Measurements from ENCODE around the gene CDC20B.

The CDC20B gene

GRCh38 chr5:55188656-55189540, 15.9 kb upstream of the CDC20B start:
- Histone ChIP-seq H3K9ac (ENCODE audit: low read length in 5 of 5) (no peak overlapping the region), H3K4me1 (ENCODE audit: control insufficient read depth in 5 of 5, insufficient read depth in 5 of 5, low read length in 5 of 5) (no peaks in the 10 kb centered on the region), H3K4me3 (ENCODE audit: low read depth in 1 of 5, low read length in 5 of 5) (no peak overlapping the region), H3K36me3 (ENCODE audit: control insufficient read depth in 5 of 5, insufficient read depth in 5 of 5, low read length in 5 of 5) (no peaks in the 10 kb centered on the region), H3K9me3 (ENCODE audit: control insufficient read depth in 5 of 5, low read length in 5 of 5) (no peaks in the 10 kb centered on the region), H3K27ac (ENCODE audit: low read depth, low read length) (no peak overlapping the region), H3K27me3 (ENCODE audit: control insufficient read depth in 5 of 5, insufficient read depth in 4 of 5, low read length in 5 of 5) (peaks cover 0 to 25% (median 9%) of the 10 kb centered on the region in 5 donors)

- Histone ChIP-seq H3K9me3 (ENCODE audit: control insufficient read depth in 5 of 5, low read length in 5 of 5) (peaks cover 0 to 4% (median 0%) of the 10 kb centered on the region in 5 donors), H3K4me1 (ENCODE audit: control insufficient read depth in 5 of 5, insufficient read depth in 5 of 5, low read length in 5 of 5) (no peaks in the 10 kb centered on the region), H3K4me3 (ENCODE audit: low read depth in 1 of 5, low read length in 5 of 5) (no peak overlapping the region), H3K36me3 (ENCODE audit: control insufficient read depth in 5 of 5, insufficient read depth in 5 of 5, low read length in 5 of 5) (no peaks in the 10 kb centered on the region), H3K27me3 (ENCODE audit: control insufficient read depth in 5 of 5, insufficient read depth in 4 of 5, low read length in 5 of 5) (peaks cover 0 to 17% (median 6%) of the 10 kb centered on the region in 5 donors), H3K9ac (ENCODE audit: low read length in 5 of 5) (no peak overlapping the region), H3K27ac (ENCODE audit: low read depth, low read length) (no peak overlapping the region)
These were observed 14.4 kb upstream of the CDC20B start for GRCh38 chr5:55187370-55187769.

GRCh38 chr5:55180016-55180415, 7.0 kb upstream of the CDC20B start:
- Histone ChIP-seq H3K9me3 (ENCODE audit: control insufficient read depth in 5 of 5, low read length in 5 of 5) (peaks cover 0 to 4% (median 0%) of the 10 kb centered on the region in 5 donors), H3K9ac (ENCODE audit: low read length in 5 of 5) (no peak overlapping the region), H3K27me3 (ENCODE audit: control insufficient read depth in 5 of 5, insufficient read depth in 4 of 5, low read length in 5 of 5) (peaks cover 18 to 25% (median 20%) of the 10 kb centered on the region in 5 donors), H3K4me1 (ENCODE audit: control insufficient read depth in 5 of 5, insufficient read depth in 5 of 5, low read length in 5 of 5) (peaks cover 4 to 16% (median 12%) of the 10 kb centered on the region in 5 donors), H3K36me3 (ENCODE audit: control insufficient read depth in 5 of 5, insufficient read depth in 5 of 5, low read length in 5 of 5) (no peaks in the 10 kb centered on the region), H3K27ac (ENCODE audit: low read depth, low read length) (no peak overlapping the region), H3K4me3 (ENCODE audit: low read depth in 1 of 5, low read length in 5 of 5) (no peak overlapping the region)

- Histone ChIP-seq H3K4me3 (ENCODE audit: low read depth in 1 of 5, low read length in 5 of 5) (peak overlapping the region in 1 of 5 donors; percentile 49), H3K9me3 (ENCODE audit: control insufficient read depth in 5 of 5, low read length in 5 of 5) (no peaks in the 10 kb centered on the region), H3K36me3 (ENCODE audit: control insufficient read depth in 5 of 5, insufficient read depth in 5 of 5, low read length in 5 of 5) (no peaks in the 10 kb centered on the region), H3K27me3 (ENCODE audit: control insufficient read depth in 5 of 5, insufficient read depth in 4 of 5, low read length in 5 of 5) (peaks cover 31 to 43% (median 34%) of the 10 kb centered on the region in 5 donors), H3K27ac (ENCODE audit: low read depth, low read length) (no peak overlapping the region), H3K4me1 (ENCODE audit: control insufficient read depth in 5 of 5, insufficient read depth in 5 of 5, low read length in 5 of 5) (peaks cover 6 to 33% (median 28%) of the 10 kb centered on the region in 5 donors), H3K9ac (ENCODE audit: low read length in 5 of 5) (no peak overlapping the region)
These were observed 4.1 kb upstream of the CDC20B start for GRCh38 chr5:55177078-55177477.

GRCh38 chr5:55176176-55176818, 3.3 kb upstream of the CDC20B start:
- no peak overlapping the region for H3K27ac ChIP-seq (ENCODE audit: low read depth, low read length)
- peaks cover 6 to 34% (median 28%) of the 10 kb centered on the region in 5 donors for H3K4me1 ChIP-seq (ENCODE audit: control insufficient read depth in 5 of 5, insufficient read depth in 5 of 5, low read length in 5 of 5)
- peak overlapping the region; percentile 43 to 57 (median 46) for H3K4me3 ChIP-seq (ENCODE audit: low read depth in 1 of 5, low read length in 5 of 5)
- peaks cover 31 to 43% (median 34%) of the 10 kb centered on the region in 5 donors for H3K27me3 ChIP-seq (ENCODE audit: control insufficient read depth in 5 of 5, insufficient read depth in 4 of 5, low read length in 5 of 5)
- H3K36me3 ChIP-seq (ENCODE audit: control insufficient read depth in 5 of 5, insufficient read depth in 5 of 5, low read length in 5 of 5), result no peaks in the 10 kb centered on the region
- H3K9ac ChIP-seq (ENCODE audit: low read length in 5 of 5), result no peak overlapping the region
- H3K9me3 ChIP-seq (ENCODE audit: control insufficient read depth in 5 of 5, low read length in 5 of 5), result no peaks in the 10 kb centered on the region

GRCh38 chr5:55175781-55176175, 2.8 kb upstream of the CDC20B start:
- Histone ChIP-seq H3K4me3 (ENCODE audit: low read depth in 1 of 5, low read length in 5 of 5) (peak overlapping the region; percentile 14 to 57 (median 43)), H3K27ac (ENCODE audit: low read depth, low read length) (no peak overlapping the region), H3K27me3 (ENCODE audit: control insufficient read depth in 5 of 5, insufficient read depth in 4 of 5, low read length in 5 of 5) (peaks cover 31 to 43% (median 34%) of the 10 kb centered on the region in 5 donors)

GRCh38 chr5:55173687-55174230, 782 bp upstream of the CDC20B start:
- no peak overlapping the region for H3K27ac ChIP-seq (ENCODE audit: low read depth, low read length)
- H3K9ac ChIP-seq (ENCODE audit: low read length in 5 of 5), result peak overlapping the region in 2 of 5 donors; percentile 55 to 59
- peaks cover 6 to 34% (median 28%) of the 10 kb centered on the region in 5 donors for H3K4me1 ChIP-seq (ENCODE audit: control insufficient read depth in 5 of 5, insufficient read depth in 5 of 5, low read length in 5 of 5)
- peaks cover 29 to 41% (median 34%) of the 10 kb centered on the region in 5 donors for H3K27me3 ChIP-seq (ENCODE audit: control insufficient read depth in 5 of 5, insufficient read depth in 4 of 5, low read length in 5 of 5)
- H3K9me3 ChIP-seq (ENCODE audit: control insufficient read depth in 5 of 5, low read length in 5 of 5), result no peaks in the 10 kb centered on the region
- no peaks in the 10 kb centered on the region for H3K36me3 ChIP-seq (ENCODE audit: control insufficient read depth in 5 of 5, insufficient read depth in 5 of 5, low read length in 5 of 5)
- peak overlapping the region; percentile 57 to 79 (median 73) for H3K4me3 ChIP-seq (ENCODE audit: low read depth in 1 of 5, low read length in 5 of 5)

More at GRCh38 chr5:55175781-55176175, 2.8 kb upstream of the CDC20B start:
- no peaks in the 10 kb centered on the region for H3K36me3 ChIP-seq (ENCODE audit: control insufficient read depth in 5 of 5, insufficient read depth in 5 of 5, low read length in 5 of 5)
- H3K9me3 ChIP-seq (ENCODE audit: control insufficient read depth in 5 of 5, low read length in 5 of 5), result no peaks in the 10 kb centered on the region
- peaks cover 6 to 34% (median 28%) of the 10 kb centered on the region in 5 donors for H3K4me1 ChIP-seq (ENCODE audit: control insufficient read depth in 5 of 5, insufficient read depth in 5 of 5, low read length in 5 of 5)
- no peak overlapping the region for H3K9ac ChIP-seq (ENCODE audit: low read length in 5 of 5)

GRCh38 chr5:55172051-55172899, 702 bp downstream of the CDC20B start:
- H3K9ac ChIP-seq (ENCODE audit: low read length in 5 of 5), result no peak overlapping the region
- no peak overlapping the region for H3K27ac ChIP-seq (ENCODE audit: low read depth, low read length)
- peaks cover 25 to 38% (median 34%) of the 10 kb centered on the region in 5 donors for H3K27me3 ChIP-seq (ENCODE audit: control insufficient read depth in 5 of 5, insufficient read depth in 4 of 5, low read length in 5 of 5)
- no peaks in the 10 kb centered on the region for H3K36me3 ChIP-seq (ENCODE audit: control insufficient read depth in 5 of 5, insufficient read depth in 5 of 5, low read length in 5 of 5)
- H3K4me3 ChIP-seq (ENCODE audit: low read depth in 1 of 5, low read length in 5 of 5), result peak overlapping the region; percentile 57 to 72 (median 67)
- H3K4me1 ChIP-seq (ENCODE audit: control insufficient read depth in 5 of 5, insufficient read depth in 5 of 5, low read length in 5 of 5), result peaks cover 6 to 34% (median 28%) of the 10 kb centered on the region in 5 donors
- no peaks in the 10 kb centered on the region for H3K9me3 ChIP-seq (ENCODE audit: control insufficient read depth in 5 of 5, low read length in 5 of 5)

- Histone ChIP-seq H3K9ac (ENCODE audit: low read length in 5 of 5) (no peak overlapping the region), H3K9me3 (ENCODE audit: control insufficient read depth in 5 of 5, low read length in 5 of 5) (no peaks in the 10 kb centered on the region), H3K27me3 (ENCODE audit: control insufficient read depth in 5 of 5, insufficient read depth in 4 of 5, low read length in 5 of 5) (peaks cover 25 to 33% (median 29%) of the 10 kb centered on the region in 5 donors), H3K4me3 (ENCODE audit: low read depth in 1 of 5, low read length in 5 of 5) (no peak overlapping the region), H3K27ac (ENCODE audit: low read depth, low read length) (no peak overlapping the region), H3K36me3 (ENCODE audit: control insufficient read depth in 5 of 5, insufficient read depth in 5 of 5, low read length in 5 of 5) (no peaks in the 10 kb centered on the region), H3K4me1 (ENCODE audit: control insufficient read depth in 5 of 5, insufficient read depth in 5 of 5, low read length in 5 of 5) (peaks cover 5 to 28% (median 25%) of the 10 kb centered on the region in 5 donors)
These were observed 1.5 kb downstream of the CDC20B start for GRCh38 chr5:55171471-55171870.

All from subcutaneous abdominal adipose tissue (tissue), 5 donors.